GM12878 (cell line): Measurements from ENCODE around the gene UBTF.

ENCODE experiments used
- CEBPB ChIP-seq, 2 experiments: fragments of 150-350 bp in 1 of 2; IDR thresholded peaks; 2 replicates each; pipeline ENCODE4 v1.6.1; 2012 to 2014; ENCODE audit warnings: low read depth in 2 of 2, low read length in 2 of 2, borderline replicate concordance in 1 of 2, inconsistent platforms in 1 of 2
- HDAC2 ChIP-seq: fragments of 200-600 bp; sonication (generic); IDR thresholded peaks from 2 replicates; pipeline ENCODE4 v1.6.1; 2017
- POLR2AphosphoS5 ChIP-seq: IDR thresholded peaks from 2 replicates; pipeline ENCODE4 v1.6.1; 2011; ENCODE audit warnings: mild to moderate bottlenecking, low read length, inconsistent platforms

GRCh38 chr17:44205962-44206824 is 13.3 kb downstream of the UBTF start:
- TF ChIP-seq CEBPB (IDR thresholded peaks at IDR 0.05; ENCODE audit: borderline replicate concordance in 1 of 2, low read depth in 2 of 2, low read length in 2 of 2) (no peak), HDAC2 (no peak), POLR2AphosphoS5 (peak; percentile 49; the same call in 1 of the 2 replicates)
